Occipital lobe (tissue), 2 donors: ENCODE data around the gene XRCC4. TPM values are rescaled to one million over a fixed set of nuclear protein-coding genes. Genes with fewer than 3 reads are reported as not detected.
"Not testable (repeated sequence)": the region's sequence is repeated elsewhere in the genome, so short reads cannot be mapped to it uniquely, and the experiment has no call there.

Experiments used
- DNase-seq: peaks from one replicate; lab custom pipeline; 2025; lab: John Stamatoyannopoulos, UW
- total RNA-seq: library from RNA; depleted of rRNA; stranded (reverse); fragments of >200 nt; gene quantifications from one replicate; pipeline ENCODE4 v1.2.3, GENCODE V29; 2014

XRCC4 gene
- total RNA-seq, 1 donor from 2014 or later, result 7.8 TPM

DNA sequence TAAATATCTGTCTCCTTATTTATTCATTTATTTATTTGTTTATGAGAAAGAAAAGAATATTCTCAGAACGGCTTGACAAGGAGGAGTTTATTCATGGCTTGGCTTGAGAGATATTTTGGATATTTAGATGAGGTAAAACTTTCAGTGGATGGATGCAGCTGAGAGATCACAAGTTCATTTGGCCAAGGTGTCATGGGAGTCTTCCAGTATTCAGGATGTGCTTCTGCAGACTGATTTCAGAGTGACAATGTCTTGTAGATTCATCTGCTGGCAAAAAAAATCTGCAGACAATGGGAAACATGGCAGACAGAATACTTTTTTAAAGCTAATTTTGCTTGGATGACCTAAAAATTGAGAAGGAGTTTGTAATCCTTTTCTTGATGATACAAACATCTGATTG, 38.5 kb downstream of the XRCC4 start:
- DNase-seq, result no peak

DNA sequence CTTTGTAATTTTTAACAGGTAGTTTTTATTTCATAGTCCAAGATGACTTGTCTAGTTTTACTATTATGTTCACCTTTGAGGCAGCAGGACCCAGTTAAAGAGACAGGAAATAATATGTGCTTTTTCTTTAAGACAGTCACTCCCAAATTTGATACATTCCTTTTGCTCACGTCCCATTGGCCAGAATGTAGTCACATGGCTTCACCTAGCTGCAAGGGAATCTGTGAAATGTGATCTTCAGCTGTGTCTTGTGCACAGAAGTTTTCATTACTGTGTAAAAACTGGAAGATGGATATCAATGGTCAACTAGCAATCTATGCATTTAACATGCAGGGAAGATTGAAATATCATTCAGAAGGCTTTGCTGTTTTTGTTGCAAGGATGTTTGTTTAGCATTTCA, 41.1 kb downstream of the XRCC4 start:
- no peak for DNase-seq

DNA sequence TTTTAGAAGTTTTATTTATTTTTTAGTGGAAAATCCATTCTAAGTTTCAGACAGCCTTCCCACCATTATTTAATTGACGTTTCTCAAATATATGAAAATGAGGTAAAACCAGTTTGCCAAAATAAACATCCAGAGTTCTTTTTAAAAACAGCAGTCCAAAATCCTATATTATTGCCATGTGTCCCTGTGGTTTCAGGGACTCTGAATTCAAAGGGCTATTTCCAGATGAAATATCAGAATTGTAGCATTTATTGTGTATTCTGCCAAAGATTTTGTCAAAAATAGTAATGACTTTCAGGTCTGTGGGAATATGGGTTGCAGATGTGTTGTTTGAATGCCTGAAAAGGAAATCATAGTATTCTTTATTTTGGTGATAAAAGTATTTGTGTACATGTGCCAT, 41.6 kb downstream of the XRCC4 start:
- no peak for DNase-seq

DNA sequence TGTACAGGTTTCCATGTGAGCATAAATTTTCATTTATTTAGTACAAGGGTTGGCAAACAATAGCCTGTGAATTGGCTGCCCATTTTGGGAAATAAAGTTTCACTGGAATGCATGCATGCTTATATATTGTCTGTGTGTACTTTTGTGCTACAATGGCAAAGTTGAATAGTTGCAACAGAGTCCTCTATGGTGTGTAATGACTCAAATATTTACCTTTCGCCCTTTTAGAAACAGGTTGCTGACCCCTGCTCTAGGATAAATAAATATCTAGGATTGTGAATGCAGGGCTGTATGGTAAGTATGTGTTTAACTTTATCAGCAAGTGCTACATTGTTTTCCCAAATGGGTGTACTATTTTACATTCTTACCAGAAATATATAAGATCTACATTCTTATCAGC, 47.2 kb downstream of the XRCC4 start:
- no peak for DNase-seq

DNA sequence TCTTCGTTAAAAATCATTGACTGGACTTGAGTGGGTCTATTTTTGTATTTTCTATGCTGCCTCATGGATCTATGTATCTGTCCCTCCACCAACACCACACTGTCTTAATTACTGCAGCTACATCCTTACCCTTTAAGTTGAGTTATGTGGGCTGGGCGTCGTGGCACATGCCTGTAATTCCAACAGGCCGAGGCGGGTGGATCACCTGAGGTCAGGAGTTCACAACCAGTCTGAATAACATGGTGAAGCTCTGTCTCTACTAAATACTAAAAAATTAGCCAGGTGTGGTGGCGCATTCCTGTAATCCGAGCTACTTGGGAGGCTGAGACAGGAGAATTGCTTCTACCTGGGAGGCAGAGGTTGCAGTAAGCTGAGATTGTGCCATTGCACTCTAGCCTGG, 48.2 kb downstream of the XRCC4 start:
- no peak for DNase-seq

DNA sequence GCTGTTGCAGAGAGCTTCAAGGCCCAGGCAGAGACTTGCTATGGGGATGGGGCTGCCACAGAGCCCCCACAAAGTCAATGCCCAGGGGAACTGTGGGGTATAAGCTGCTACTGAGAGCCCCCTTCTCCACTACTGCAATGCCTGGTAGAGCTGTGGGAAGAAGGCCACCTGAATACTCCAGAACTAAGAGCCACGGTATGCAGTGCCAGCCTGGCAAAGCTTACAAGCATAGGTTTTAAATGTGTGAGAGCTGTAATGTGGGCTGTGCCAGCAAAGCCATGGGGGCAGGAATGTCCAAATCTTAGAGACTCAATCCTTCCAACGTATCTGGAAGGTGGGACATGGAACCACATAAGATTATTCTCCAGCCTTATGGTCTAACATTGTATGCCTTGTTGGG, 49.2 kb downstream of the XRCC4 start:
- no peak for DNase-seq

DNA sequence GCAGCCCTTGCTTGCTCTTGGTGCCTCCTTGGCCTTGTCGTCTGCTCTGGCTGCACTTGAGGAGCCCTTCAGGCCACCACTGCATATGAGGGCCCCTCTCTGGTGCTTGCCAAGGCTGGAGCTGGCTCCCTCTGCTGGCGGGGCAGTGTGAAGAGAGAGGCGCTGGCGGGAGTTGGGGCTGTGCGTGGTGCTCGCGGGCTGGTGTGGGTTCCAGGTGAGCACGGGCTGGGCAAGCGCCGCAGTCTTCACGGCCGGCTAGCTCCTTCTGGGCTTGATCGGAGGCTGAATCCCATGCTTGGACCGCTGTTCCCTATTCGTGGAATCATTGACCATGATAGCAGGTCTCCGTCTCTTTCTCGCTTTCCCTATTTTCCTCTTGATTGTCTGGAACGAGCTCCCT, 56.5 kb downstream of the XRCC4 start:
- no peak for DNase-seq

DNA sequence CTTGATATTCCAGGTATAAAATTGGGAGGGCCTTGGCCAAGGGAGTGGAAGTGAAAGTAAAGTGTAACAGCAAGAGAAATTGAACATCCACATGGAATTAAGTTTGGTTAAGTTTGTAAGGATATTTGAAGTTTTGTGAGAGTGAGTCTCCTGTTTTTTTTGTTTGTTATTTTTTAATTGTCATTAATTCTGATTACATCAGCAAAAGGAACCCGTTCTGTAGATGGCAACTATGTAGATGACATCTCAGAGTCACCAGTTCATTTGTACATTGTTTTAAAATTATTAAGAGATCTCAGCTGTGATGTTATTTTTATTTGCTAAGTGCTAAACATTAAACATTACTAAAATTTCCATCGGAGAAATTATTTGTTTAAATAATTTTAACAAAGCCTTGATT, 65.2 kb downstream of the XRCC4 start:
- DNase-seq, result no peak

DNA sequence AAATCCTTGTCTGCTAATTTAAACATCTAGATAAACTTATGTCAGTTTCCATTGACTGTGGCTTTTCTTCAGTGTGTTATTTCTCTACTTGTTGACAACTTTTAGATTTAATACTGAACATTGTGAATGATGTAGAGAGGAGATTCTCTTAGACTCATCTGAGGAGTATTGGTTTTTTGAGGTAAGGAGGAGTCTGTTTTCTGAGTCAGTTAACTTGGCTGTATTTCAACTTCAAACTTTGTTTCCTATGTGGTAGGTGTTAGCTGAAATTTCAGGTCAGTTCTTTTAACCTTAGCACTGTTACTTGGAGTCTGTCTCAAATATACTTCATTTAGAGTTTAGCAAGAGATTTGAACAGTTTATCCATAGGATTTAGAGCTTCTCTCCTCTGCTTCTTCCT, 67.9 kb downstream of the XRCC4 start:
- DNase-seq, result no peak

DNA sequence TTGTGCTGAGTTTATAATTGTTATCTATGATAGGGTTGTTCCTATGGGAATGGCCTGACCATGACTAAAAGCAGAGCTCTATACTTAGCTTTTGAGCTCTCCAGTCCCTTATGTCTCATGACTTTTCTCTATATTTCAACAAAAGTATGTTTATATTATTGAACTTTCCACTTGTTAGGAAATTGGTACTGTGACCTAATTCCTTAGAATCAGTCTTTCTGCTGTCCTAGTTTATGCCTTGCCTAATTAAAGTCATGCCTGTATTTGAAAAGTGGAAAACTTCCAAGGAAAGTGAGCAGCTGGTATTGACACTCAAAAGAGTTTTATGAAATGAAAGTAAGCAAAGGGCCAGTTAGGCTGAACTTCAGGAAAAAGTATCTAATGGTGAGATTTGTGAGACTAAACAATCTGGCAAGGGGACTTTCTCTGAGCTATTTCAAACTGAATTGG, 68.6 kb downstream of the XRCC4 start:
- no peak for DNase-seq

DNA sequence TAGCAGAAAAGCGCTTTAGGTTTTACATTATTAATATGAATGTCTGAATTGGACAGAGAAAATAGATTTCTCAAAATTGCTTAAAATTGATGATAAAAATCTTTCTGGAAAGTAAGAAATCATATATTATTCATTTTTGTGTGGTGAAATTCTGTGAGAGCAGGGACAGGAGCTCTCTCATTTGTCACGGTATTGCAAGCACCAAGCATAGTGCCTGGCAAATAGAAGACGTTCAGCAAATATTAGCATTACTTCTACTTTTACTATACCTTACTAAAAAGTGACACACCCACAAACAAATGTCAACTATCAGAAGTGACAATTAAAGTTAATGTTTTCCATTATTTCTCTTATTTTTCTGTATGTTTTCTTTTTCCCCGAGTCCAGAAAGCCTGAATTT, 69.1 kb downstream of the XRCC4 start:
- DNase-seq, result no peak

DNA sequence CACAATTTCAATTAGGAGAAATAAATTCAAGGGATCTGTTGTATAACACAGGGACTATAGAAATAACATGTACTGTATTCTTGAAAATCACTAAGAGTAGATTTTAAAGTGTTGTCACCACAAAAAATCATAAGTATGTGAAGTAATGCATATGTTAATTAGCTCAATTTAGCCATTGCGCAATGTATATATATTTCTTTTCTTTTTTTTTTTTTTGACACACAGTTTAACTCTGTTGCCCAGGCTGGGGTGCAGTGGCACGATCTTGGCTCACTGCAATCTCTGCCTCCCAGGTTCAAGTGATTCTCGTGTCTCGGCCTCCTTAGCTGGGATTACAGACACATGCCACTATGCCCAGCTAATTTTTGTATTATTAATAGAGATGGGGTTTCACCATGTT, 70.2 kb downstream of the XRCC4 start:
- no peak for DNase-seq

DNA sequence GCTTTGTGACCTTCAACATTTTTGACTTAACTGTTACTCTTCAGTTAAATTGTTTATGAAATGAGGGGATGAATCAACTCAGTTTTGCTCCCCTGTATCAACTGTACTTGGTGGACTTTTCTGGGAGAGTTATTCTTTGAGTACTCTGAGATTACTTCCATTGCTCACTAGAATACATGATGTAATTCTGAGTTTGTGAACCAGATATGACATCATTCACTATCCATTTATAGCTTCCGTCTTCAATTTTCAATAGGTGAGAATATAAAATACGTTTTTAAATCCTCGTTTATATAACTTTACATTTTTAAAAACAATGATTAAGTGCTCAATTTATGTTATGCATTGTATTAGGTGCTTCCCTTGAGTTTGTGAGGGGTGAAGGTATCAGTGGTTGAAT, 71.0 kb downstream of the XRCC4 start:
- no peak for DNase-seq

DNA sequence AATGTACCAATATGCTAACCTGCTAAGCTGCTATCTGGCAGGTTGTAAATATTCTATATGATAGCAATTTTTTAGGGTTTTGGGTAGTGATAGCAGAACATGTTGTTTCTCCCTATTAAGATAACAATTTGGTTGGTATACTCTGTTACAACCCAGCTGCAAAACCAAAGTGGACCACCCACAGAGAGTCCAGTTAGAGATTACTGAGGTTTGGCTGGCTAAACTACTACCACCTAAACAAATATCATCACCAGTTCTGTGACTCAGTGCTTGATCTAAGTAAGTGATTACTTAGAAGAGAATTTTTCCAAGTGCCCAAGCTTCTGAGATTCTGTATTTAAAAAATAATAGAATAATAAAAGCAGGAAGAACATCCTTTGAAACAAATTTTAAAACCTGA, 72.3 kb downstream of the XRCC4 start:
- no peak for DNase-seq

DNA sequence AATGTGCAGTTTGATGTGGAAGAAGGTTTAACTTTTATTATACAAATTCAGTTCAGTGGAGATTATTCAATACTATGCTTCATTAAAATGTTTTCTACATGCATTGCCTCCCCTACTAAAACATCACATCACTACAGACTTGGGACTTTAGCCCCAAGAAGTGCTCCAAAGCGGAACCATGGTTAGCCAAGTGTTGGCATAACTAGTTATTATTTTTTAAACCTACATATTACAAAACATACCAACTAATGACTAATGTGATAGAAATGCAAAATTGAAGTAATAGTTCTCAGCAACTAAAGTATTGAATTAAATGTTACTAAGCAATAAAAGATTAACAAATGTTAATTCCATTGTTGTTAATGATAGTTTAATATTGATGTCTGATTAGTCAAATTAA, 74.5 kb downstream of the XRCC4 start:
- DNase-seq, result no peak

DNA sequence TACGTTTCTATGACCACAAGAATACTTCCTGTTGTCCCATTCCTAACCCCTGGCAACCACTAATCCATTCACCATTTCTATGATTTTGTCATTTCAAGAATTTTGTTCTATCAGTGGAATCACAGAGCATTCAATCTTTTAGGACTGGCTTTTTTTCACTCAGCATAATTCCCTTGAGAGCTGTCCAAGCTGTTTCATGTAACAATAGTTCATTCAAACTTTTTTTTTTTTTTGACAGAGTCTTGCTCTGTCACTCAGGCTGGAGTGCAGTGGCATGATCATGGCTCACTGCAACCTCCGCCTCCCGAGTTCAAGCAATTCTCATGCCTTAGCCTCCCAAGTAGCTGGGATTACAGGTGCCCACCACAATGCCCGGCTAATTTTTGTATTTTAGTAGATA, 75.6 kb downstream of the XRCC4 start:
- not testable (repeated sequence) for DNase-seq

DNA sequence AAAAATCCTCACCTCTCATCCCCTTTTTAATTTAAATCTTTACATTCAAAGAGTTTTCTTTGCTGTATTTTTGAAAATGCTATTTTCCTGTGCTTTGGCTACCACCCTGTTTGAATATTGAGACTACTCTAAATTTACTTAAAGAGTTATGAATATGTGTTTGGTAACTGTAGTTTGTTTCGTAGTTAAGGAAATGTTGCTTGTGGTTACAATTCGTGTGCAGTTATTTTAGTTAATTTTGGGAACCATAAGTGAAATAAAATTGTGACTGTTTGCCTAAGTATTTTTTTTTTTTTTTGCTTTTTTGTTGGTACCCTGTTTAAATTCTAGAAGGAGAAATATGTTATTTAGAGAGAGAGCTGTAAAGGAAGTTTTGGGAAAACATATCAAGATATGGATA, 78.7 kb downstream of the XRCC4 start:
- no peak for DNase-seq

DNA sequence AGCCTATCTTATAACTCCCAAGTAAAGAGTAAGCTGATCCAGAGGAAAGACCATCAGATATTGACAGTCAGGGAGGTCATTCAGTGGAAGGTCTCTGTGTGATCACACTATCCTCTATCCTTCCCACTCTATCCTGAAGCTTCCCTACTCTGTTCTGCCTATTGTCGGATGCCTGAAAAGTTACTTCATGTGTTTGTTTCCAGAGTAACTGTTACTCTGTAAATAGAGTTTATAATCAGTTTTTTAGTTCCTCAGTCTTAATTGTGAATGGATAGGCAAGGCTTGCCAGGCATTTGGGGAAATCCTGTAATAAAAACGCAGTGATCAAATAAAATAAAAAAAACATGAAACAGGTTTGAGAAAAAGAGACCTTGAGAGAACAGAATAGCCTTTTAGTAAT, 79.8 kb downstream of the XRCC4 start:
- DNase-seq, result no peak

DNA sequence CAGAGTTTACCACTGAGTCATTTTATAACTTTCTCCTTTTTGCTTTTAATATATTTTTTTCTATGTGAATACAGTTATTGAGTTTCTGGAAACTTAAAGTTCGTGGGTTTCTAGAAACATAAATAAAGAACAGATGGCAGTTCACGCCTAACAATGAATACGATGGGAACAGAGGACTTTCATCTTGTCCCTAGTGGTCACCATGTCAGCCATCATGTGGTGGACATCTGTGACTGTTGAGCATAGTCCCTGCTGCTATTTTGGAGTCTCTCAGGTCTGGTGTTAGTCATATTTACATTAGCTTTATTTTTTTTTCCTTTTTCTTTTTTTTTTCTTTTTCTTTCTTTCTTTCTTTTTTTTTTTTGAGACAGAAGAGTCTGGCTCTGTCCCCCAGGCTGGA, 85.3 kb downstream of the XRCC4 start:
- no peak for DNase-seq

DNA sequence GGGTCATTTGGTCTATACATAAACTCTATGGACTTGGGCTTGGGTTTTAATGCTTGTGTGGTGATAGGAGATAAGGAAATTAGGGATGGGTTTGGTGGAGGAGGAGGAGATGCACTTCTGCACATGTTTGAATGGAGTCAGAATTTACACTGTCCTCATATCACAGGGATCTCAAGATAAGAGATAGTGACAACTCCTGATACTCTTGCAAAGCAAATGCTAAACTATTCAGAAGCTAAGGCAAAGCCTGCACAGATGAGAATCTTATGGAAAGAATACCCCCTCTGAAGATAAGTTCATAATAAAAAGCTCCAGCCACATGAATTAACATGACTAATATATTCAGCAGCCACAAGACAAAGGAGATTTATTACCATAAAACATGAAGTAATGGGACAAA, 90.2 kb downstream of the XRCC4 start:
- no peak for DNase-seq

DNA sequence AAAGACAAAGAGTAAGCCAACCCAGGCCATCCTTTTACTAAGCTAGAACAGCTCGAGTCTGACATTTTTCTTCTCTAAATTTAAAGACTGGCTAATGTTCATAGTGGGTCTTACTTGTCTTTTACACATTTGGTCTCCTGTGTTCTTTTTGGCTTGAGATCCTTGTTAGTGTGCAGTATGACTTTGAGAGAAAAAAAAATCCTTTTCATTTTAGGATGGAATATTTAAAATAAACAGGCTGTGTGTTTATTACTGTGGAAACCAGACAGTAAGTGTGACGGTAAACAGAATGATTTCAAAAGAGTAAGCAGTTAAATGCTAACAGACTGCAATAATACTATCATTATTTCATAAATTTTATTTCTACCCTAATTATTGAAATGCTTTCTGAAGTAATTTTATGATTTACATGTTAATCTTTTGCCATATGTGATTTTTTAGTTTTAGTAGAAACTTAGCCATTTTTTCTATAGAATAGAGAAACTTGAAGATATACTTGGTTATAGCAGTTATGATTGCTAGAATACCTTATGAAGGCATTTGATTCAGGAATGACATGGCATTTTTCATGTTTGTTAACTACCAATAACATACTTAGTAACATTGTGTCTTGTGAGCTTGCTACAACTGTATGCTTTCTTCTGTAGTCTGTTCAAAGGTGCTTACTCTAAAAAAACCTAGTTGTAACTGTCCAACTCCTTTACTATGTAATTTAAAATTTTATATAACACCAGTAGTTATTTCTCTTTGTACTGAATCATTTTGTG, 92.4 kb downstream of the XRCC4 start:
- no peak for DNase-seq

DNA sequence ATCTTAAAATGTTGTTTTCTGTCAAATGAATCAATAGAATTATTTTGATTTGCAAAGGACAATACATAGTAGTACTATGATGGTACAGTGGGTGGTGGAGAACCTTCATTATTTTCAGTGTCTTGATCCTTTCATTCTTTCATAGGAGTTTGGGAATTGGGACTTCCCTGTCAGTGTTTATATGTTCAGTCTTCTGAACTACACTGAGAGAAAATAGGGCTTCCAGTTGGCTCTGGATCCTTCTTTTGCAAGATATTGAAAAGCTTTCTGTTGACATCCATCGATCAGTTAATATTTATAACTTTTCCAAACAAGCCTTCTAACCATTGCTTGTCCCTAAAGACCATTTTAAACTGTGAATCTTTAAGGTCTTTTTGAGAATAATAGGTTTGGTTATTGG, 94.7 kb downstream of the XRCC4 start:
- DNase-seq, result no peak

DNA sequence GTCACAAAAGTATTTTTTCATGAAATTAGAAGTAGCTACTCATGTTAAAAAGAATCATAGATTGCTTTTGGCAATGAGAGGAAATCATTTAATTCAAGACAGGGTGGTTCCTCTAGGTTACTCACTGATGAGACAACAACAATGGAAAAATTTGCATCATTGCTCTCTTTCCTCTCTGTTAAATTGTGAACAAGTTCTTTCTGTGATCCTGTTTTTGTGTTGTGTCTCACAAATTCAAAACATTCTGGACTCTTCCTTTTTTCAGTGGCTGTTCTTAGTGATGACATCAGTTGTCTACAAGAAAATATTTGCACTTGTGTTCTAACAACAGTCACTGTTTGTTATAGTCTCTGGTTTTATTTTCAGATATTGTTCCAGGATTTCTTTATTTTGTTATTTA, 95.3 kb downstream of the XRCC4 start:
- DNase-seq, result no peak

DNA sequence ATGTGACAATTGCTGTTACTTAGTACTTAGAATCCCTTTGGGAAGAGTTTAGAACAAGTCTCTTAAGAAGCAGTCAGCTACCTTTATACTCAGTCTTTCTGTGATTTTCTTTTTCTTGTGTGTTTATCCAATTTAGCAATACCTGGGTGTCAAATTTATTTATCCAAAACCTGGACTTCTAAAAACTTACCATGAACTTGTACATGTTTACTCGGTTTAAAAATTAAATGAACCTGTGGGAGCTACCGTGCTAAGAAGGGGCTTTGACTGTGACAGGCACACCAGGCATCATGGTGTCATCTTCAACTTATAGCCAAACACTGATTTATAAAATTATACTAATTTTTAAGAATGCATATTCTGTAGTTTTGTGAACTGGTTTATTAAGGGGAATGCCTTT, 96.5 kb downstream of the XRCC4 start:
- no peak for DNase-seq
